H9 (cell line): ENCODE measurements around the gene ANO2. TPM values are rescaled to one million over a fixed set of nuclear protein-coding genes. Genes with fewer than 3 reads are reported as not detected.

Experiments used
- DNase-seq: peaks from one replicate; pipeline ENCODE4 v3.0.0-alpha.2; 2017
- H2AFZ ChIP-seq: one replicate; pipeline ENCODE4 v1.6.1; 2013; ENCODE audit warnings: mild to moderate bottlenecking, low read length, control low read depth, moderate library complexity
- H2AK5ac ChIP-seq: 2 replicates; pipeline ENCODE4 v1.6.1; 2013; ENCODE audit warnings: low read length, control low read depth, mixed read lengths; ENCODE audit not compliant: insufficient read length
- H2BK120ac ChIP-seq: one replicate; pipeline ENCODE4 v1.6.1; 2013; ENCODE audit warnings: low read depth, mild to moderate bottlenecking, low read length, control low read depth, inconsistent platforms; ENCODE audit not compliant: poor library complexity, severe bottlenecking
- H2BK12ac ChIP-seq: 2 replicates; pipeline ENCODE4 v1.6.1; 2013; ENCODE audit warnings: low read length, control low read depth, mixed read lengths, low read depth; ENCODE audit not compliant: insufficient read length
- H2BK15ac ChIP-seq: 2 replicates; pipeline ENCODE4 v1.6.1; 2013; ENCODE audit warnings: low read depth, low read length, control low read depth
- H2BK20ac ChIP-seq: one replicate; pipeline ENCODE4 v1.6.1; 2013; ENCODE audit warnings: low read depth, mild to moderate bottlenecking, low read length, control low read depth, inconsistent platforms; ENCODE audit not compliant: poor library complexity, severe bottlenecking
- H2BK5ac ChIP-seq: 2 replicates; pipeline ENCODE4 v1.6.1; 2013; ENCODE audit warnings: low read length, control low read depth, mixed read lengths; ENCODE audit not compliant: insufficient read length
- H3K14ac ChIP-seq: 2 replicates; pipeline ENCODE4 v1.6.1; 2013; ENCODE audit warnings: low read length, control low read depth; ENCODE audit not compliant: insufficient read depth
- H3K18ac ChIP-seq: 2 replicates; pipeline ENCODE4 v1.6.1; 2013; ENCODE audit warnings: low read depth, mild to moderate bottlenecking, mixed read lengths, low read length, control low read depth; ENCODE audit not compliant: insufficient read length
- H3K23ac ChIP-seq: 2 replicates; pipeline ENCODE4 v1.6.1; 2013; ENCODE audit warnings: low read length, control low read depth, mixed read lengths, low read depth; ENCODE audit not compliant: insufficient read length
- H3K23me2 ChIP-seq: 2 replicates; pipeline ENCODE4 v1.6.1; 2013; ENCODE audit warnings: low read depth, mild to moderate bottlenecking, mixed read lengths, low read length, control low read depth; ENCODE audit not compliant: insufficient read length, poor library complexity, severe bottlenecking
- H3K27ac ChIP-seq: 2 replicates; pipeline ENCODE4 v1.5.1; 2013; ENCODE audit warnings: low read length, control low read depth, mixed read lengths, low read depth; ENCODE audit not compliant: insufficient read length
- H3K27me3 ChIP-seq: 2 replicates; pipeline ENCODE4 v1.6.1; 2013; ENCODE audit warnings: low read length, control low read depth, inconsistent platforms; ENCODE audit not compliant: insufficient read depth
- H3K4ac ChIP-seq: 2 replicates; pipeline ENCODE4 v1.6.1; 2013; ENCODE audit warnings: low read depth, mild to moderate bottlenecking, control low read depth, inconsistent platforms, low read length, moderate library complexity
- H3K4me1 ChIP-seq: 2 replicates; pipeline ENCODE4 v1.6.1; 2013; ENCODE audit warnings: low read length, control low read depth, inconsistent platforms; ENCODE audit not compliant: insufficient read depth
- H3K4me2 ChIP-seq: 2 replicates; pipeline ENCODE4 v1.6.1; 2013; ENCODE audit warnings: low read length, control low read depth, mixed read lengths; ENCODE audit not compliant: insufficient read length, insufficient read depth
- H3K56ac ChIP-seq: 2 replicates; pipeline ENCODE4 v1.6.1; 2013; ENCODE audit warnings: low read depth, mild to moderate bottlenecking, mixed read lengths, low read length, control low read depth; ENCODE audit not compliant: insufficient read length
- H3K79me1 ChIP-seq: 2 replicates; pipeline ENCODE4 v1.6.1; 2013; ENCODE audit warnings: low read depth, mild to moderate bottlenecking, moderate library complexity, low read length, control low read depth, inconsistent platforms; ENCODE audit not compliant: insufficient read depth, poor library complexity, severe bottlenecking
- H3K79me2 ChIP-seq: 2 replicates; pipeline ENCODE4 v1.6.1; 2013; ENCODE audit warnings: low read length, control low read depth, inconsistent platforms; ENCODE audit not compliant: insufficient read depth
- H3K9ac ChIP-seq: 2 replicates; pipeline ENCODE4 v1.6.1; 2013; ENCODE audit warnings: low read length, control low read depth, mixed read lengths; ENCODE audit not compliant: insufficient read length; ENCODE audit errors: extremely low read depth
- H3K9me3 ChIP-seq: one replicate; pipeline ENCODE4 v1.6.1; 2013; ENCODE audit warnings: low read depth, low read length, inconsistent platforms; ENCODE audit not compliant: control insufficient read depth
- H3T11ph ChIP-seq: one replicate; pipeline ENCODE4 v1.6.1; 2013; ENCODE audit warnings: mild to moderate bottlenecking, low read length, control low read depth, inconsistent platforms
- H4K20me1 ChIP-seq: one replicate; pipeline ENCODE4 v1.6.1; 2013; ENCODE audit not compliant: control insufficient read depth, insufficient read length, insufficient read depth
- H4K5ac ChIP-seq: 2 replicates; pipeline ENCODE4 v1.6.1; 2013; ENCODE audit warnings: low read depth, mild to moderate bottlenecking, mixed read lengths, low read length, control low read depth; ENCODE audit not compliant: insufficient read length
- H4K8ac ChIP-seq: replicated peaks from 2 replicates; pipeline ENCODE4 v1.6.1; 2013; ENCODE audit warnings: low read length, control low read depth, mixed read lengths, low read depth; ENCODE audit not compliant: insufficient read length
- H4K91ac ChIP-seq: 2 replicates; pipeline ENCODE4 v1.6.1; 2013; ENCODE audit warnings: low read depth, mild to moderate bottlenecking, moderate library complexity, mixed read lengths, low read length, control low read depth; ENCODE audit not compliant: insufficient read length
- H3K27ac Mint-ChIP-seq, 3 experiments: 2 replicates in 2 of 3; 3 replicates in 1 of 3; pipeline ENCODE4 v1.8.0; 2020 to 2021; ENCODE audit warnings: mixed read lengths in 3 of 3, mild to moderate bottlenecking in 1 of 3, moderate library complexity in 1 of 3
- H3K27me3 Mint-ChIP-seq: 2 replicates; pipeline ENCODE4 v1.8.0; 2021; ENCODE audit warnings: low read depth, mild to moderate bottlenecking, moderate library complexity, mixed read lengths
- H3K36me3 Mint-ChIP-seq, 3 experiments: 2 replicates in 2 of 3; 3 replicates in 1 of 3; pipeline ENCODE4 v1.8.0; 2020 to 2021; ENCODE audit warnings: low read depth in 3 of 3, mixed read lengths in 3 of 3; ENCODE audit not compliant: insufficient read depth in 1 of 3
- H3K4me1 Mint-ChIP-seq, 2 experiments: 2 replicates each; pipeline ENCODE4 v1.8.0; 2020; ENCODE audit warnings: mixed read lengths in 2 of 2
- H3K4me3 Mint-ChIP-seq, 2 experiments: 2 replicates in 1 of 2; 3 replicates in 1 of 2; pipeline ENCODE4 v1.8.0; 2020 to 2021; ENCODE audit warnings: mild to moderate bottlenecking in 2 of 2, mixed read lengths in 2 of 2, moderate library complexity in 1 of 2
- H3K9me3 Mint-ChIP-seq, 2 experiments: 2 replicates in 1 of 2; 3 replicates in 1 of 2; pipeline ENCODE4 v1.8.0; 2020; ENCODE audit warnings: mild to moderate bottlenecking in 2 of 2, mixed read lengths in 2 of 2, moderate library complexity in 1 of 2
- WGBS: extraction: QIAGEN DNeasy Blood & Tissue Kit; methylation state at CpG from one replicate; pipeline ENCODE4 v1.1.7; 2013; ENCODE audit warnings: missing lambda C conversion rate, low lambda C conversion rate, mixed read lengths; ENCODE audit not compliant: insufficient read length; ENCODE audit errors: extremely low coverage; 5-methylcytosine and 5-hydroxymethylcytosine counted together
- total RNA-seq: library from RNA; stranded (reverse); gene quantifications from 2 replicates; pipeline ENCODE4 v1.2.1, GENCODE V29; 2021
- TF ChIP-seq, protein P1 (sequence below): fragments of 200-600 bp; sonication (generic); conservative IDR thresholded peaks from 3 replicates; pipeline ENCODE4 v1.8.0; 2021; ENCODE audit warnings: antibody characterized with exemption, mild to moderate bottlenecking

The ANO2 gene
- total RNA-seq, 1 experiment from 2014 or later, result 3.8 TPM

DNA sequence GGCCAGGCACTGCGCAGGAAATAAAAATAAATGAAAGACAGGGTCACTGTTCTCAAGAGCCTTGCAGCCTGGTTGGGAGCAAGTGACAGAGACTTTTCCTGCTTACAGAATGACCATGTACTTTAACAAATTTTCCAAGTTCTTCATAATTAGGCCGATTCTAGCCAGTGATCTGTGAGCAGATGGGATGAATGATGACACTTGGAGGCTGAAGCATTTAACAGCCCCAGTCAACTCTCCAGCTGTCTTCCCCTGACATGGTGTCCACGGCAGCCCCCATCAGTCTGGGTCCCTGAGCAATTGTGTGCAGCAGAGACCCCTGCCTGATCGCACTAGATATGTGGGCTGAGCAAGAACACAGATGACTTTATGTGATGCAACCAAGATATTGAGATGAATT lies 314.3 kb downstream of the ANO2 start:
- no peak overlapping the region for H3K18ac ChIP-seq
- Mint-ChIP-seq H3K36me3 (no peaks in the 10 kb centered on the region; a peak in 1 of 7 replicates), H3K27ac (no peak overlapping the region), H3K27me3 (peaks cover 4% of the 10 kb centered on the region; the same call in 1 of the 2 replicates), H3K4me1 (peaks cover 0 to 6% of the 10 kb centered on the region in 2 experiments; a peak in 1 of 4 replicates), H3K4me3 (no peak overlapping the region), H3K9me3 (no peaks in the 10 kb centered on the region)
- H2AFZ ChIP-seq, result no peak overlapping the region
- H3K23ac ChIP-seq, result no peak overlapping the region
- no peak overlapping the region for H3K14ac ChIP-seq
- no CpG with 5 or more reads among the region's 4 CpGs for WGBS
- H4K8ac ChIP-seq, result no peak overlapping the region
- H3K9ac ChIP-seq, result no peak overlapping the region
- no peak overlapping the region for H4K91ac ChIP-seq
- H4K5ac ChIP-seq, result no peak overlapping the region
- no peak overlapping the region for H3T11ph ChIP-seq
- H3K4me2 ChIP-seq, result no peak overlapping the region
- H4K20me1 ChIP-seq, result no peaks in the 10 kb centered on the region
- H2BK120ac ChIP-seq, result no peak overlapping the region
- H3K79me1 ChIP-seq, result no peaks in the 10 kb centered on the region
- H3K27ac ChIP-seq, result no peak overlapping the region
- no peaks in the 10 kb centered on the region for H3K23me2 ChIP-seq
- no peak for DNase-seq
- no peak overlapping the region for H2BK5ac ChIP-seq
- no peaks in the 10 kb centered on the region for H3K9me3 ChIP-seq
- H2BK20ac ChIP-seq, result no peak overlapping the region
- no peaks in the 10 kb centered on the region for H3K27me3 ChIP-seq
- H3K4ac ChIP-seq, result no peak overlapping the region
- no peak overlapping the region for H2BK15ac ChIP-seq
- H2AK5ac ChIP-seq, result no peak overlapping the region
- H3K56ac ChIP-seq, result no peak overlapping the region
- no peaks in the 10 kb centered on the region for H3K4me1 ChIP-seq
- TF ChIP-seq, protein P1, sequence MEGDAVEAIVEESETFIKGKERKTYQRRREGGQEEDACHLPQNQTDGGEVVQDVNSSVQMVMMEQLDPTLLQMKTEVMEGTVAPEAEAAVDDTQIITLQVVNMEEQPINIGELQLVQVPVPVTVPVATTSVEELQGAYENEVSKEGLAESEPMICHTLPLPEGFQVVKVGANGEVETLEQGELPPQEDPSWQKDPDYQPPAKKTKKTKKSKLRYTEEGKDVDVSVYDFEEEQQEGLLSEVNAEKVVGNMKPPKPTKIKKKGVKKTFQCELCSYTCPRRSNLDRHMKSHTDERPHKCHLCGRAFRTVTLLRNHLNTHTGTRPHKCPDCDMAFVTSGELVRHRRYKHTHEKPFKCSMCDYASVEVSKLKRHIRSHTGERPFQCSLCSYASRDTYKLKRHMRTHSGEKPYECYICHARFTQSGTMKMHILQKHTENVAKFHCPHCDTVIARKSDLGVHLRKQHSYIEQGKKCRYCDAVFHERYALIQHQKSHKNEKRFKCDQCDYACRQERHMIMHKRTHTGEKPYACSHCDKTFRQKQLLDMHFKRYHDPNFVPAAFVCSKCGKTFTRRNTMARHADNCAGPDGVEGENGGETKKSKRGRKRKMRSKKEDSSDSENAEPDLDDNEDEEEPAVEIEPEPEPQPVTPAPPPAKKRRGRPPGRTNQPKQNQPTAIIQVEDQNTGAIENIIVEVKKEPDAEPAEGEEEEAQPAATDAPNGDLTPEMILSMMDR, result no peak
- no peaks in the 10 kb centered on the region for H3K79me2 ChIP-seq
- H2BK12ac ChIP-seq, result no peak overlapping the region
